H1 (cell line): ENCODE measurements around the gene COX19. TPM values are rescaled to one million over a fixed set of nuclear protein-coding genes. Genes with fewer than 3 reads are reported as not detected.

Experiments
- CTCF ChIA-PET: fragments of 300-600 bp; sonication (Branson Sonifier 250); formaldehyde crosslinking; loops from one replicate; lab custom pipeline; 2021; ENCODE audit not compliant: partially characterized antibody; lab: Charles Lee
- POLR2A ChIA-PET: fragments of 300-600 bp; sonication (Branson Sonifier 250); formaldehyde crosslinking; loops from one replicate; lab custom pipeline; 2021; ENCODE audit warnings: inconsistent platforms; ENCODE audit not compliant: partially characterized antibody; lab: Charles Lee
- DNase-seq, 2 experiments: peaks; one replicate each; pipeline versions ENCODE4 v3.0.0 to v3.0.0-alpha.2; 2010 to 2022; ENCODE audit warnings: low spot score in 2 of 2, low read depth in 1 of 2, mixed read lengths in 1 of 2
- FAIRE-seq: peaks from 2 replicates; lab custom pipeline; 2011; peaks lifted over from hg19 to GRCh38; lab: Jason Lieb, UNC
- H2AFZ ChIP-seq: 2 replicates; pipeline ENCODE4 v1.8.1; 2012; ENCODE audit warnings: low read length, inconsistent platforms
- H2AK5ac ChIP-seq: 2 replicates; pipeline ENCODE4 v1.6.1; 2013; ENCODE audit warnings: low read depth, low read length
- H2BK120ac ChIP-seq: replicated peaks from 2 replicates; pipeline ENCODE3; 2013; ENCODE audit warnings: low read depth, low read length, inconsistent platforms
- H2BK12ac ChIP-seq: 2 replicates; pipeline ENCODE4 v1.6.1; 2013; ENCODE audit warnings: low read depth, low read length
- H2BK15ac ChIP-seq: 2 replicates; pipeline ENCODE4 v1.6.1; 2013; ENCODE audit warnings: low read length
- H2BK20ac ChIP-seq: 2 replicates; pipeline ENCODE4 v1.6.1; 2013; ENCODE audit warnings: low read length
- H2BK5ac ChIP-seq: 2 replicates; pipeline ENCODE4 v1.6.1; 2013; ENCODE audit warnings: low read depth, low read length
- H3K14ac ChIP-seq: 2 replicates; pipeline ENCODE4 v1.6.1; 2013; ENCODE audit warnings: inconsistent platforms; ENCODE audit not compliant: insufficient read length
- H3K18ac ChIP-seq: 2 replicates; pipeline ENCODE4 v1.6.1; 2013; ENCODE audit warnings: low read length; ENCODE audit errors: extremely low read depth
- H3K23ac ChIP-seq: 2 replicates; pipeline ENCODE4 v1.6.1; 2013; ENCODE audit warnings: inconsistent platforms; ENCODE audit not compliant: insufficient read length
- H3K23me2 ChIP-seq: 2 replicates; pipeline ENCODE4 v1.6.1; 2013; ENCODE audit warnings: low read depth, low read length
- H3K27ac ChIP-seq: 2 replicates; pipeline ENCODE4 v1.6.1; 2011; ENCODE audit warnings: low read depth, low read length, inconsistent platforms
- H3K27me3 ChIP-seq, 4 experiments: replicated peaks in 1 of 4; 1 replicate in 1 of 4; 2 replicates in 3 of 4; pipeline versions ENCODE4 v1.6.1 to v1.8.1; 2011 to 2013; ENCODE audit warnings: low read length in 3 of 4, mild to moderate bottlenecking in 3 of 4, inconsistent platforms in 2 of 4, mixed read lengths in 2 of 4, moderate library complexity in 1 of 4; ENCODE audit not compliant: control insufficient read depth in 3 of 4, insufficient read depth in 3 of 4; ENCODE audit errors: extremely low read depth in 1 of 4
- H3K36me3 ChIP-seq, 4 experiments: 2 replicates each; pipeline versions ENCODE4 v1.6.1 to v1.8.1; 2011 to 2013; ENCODE audit warnings: mild to moderate bottlenecking in 4 of 4, low read length in 3 of 4, moderate library complexity in 2 of 4, control low read depth in 1 of 4, inconsistent platforms in 1 of 4; ENCODE audit not compliant: insufficient read depth in 4 of 4, control insufficient read depth in 2 of 4
- H3K4ac ChIP-seq: replicated peaks from 2 replicates; pipeline ENCODE3; 2013; ENCODE audit warnings: low read length, low read depth, mixed read lengths, inconsistent platforms; ENCODE audit not compliant: insufficient read length
- H3K4me1 ChIP-seq, 4 experiments: replicated peaks in 1 of 4; 1 replicate in 1 of 4; 2 replicates in 3 of 4; pipeline versions ENCODE4 v1.6.1 to v1.8.1; 2011 to 2013; ENCODE audit warnings: low read length in 3 of 4, inconsistent platforms in 2 of 4, mixed read lengths in 1 of 4; ENCODE audit not compliant: insufficient read depth in 4 of 4, control insufficient read depth in 3 of 4
- H3K4me2 ChIP-seq, 2 experiments: 2 replicates each; pipeline versions ENCODE4 v1.6.1 to v1.8.1; 2011 to 2013; ENCODE audit warnings: low read depth in 2 of 2, low read length in 2 of 2, control low read depth in 1 of 2, inconsistent platforms in 1 of 2, mild to moderate bottlenecking in 1 of 2; ENCODE audit not compliant: insufficient read depth in 1 of 2
- H3K4me3 ChIP-seq, 4 experiments: fragments of 200-600, 300-600 bp in 1 of 4; sonication (generic), shearing (Covaris generic), sonication (Bioruptor Twin) in 1 of 4; 2 replicates each; pipeline versions ENCODE4 v1.5.1 to v1.8.1; 2011 to 2016; ENCODE audit warnings: low read length in 4 of 4, low read depth in 3 of 4, control low read depth in 2 of 4, inconsistent platforms in 2 of 4, mild to moderate bottlenecking in 2 of 4, mixed read lengths in 1 of 4, moderate library complexity in 1 of 4; ENCODE audit not compliant: insufficient read depth in 2 of 4; ENCODE audit errors: extremely low read depth in 1 of 4
- H3K56ac ChIP-seq: replicated peaks from 2 replicates; pipeline ENCODE3; 2013; ENCODE audit warnings: low read depth, mild to moderate bottlenecking, mixed read lengths, low read length, inconsistent platforms; ENCODE audit not compliant: insufficient read length
- H3K79me1 ChIP-seq: 2 replicates; pipeline ENCODE4 v1.6.1; 2013; ENCODE audit warnings: low read depth, low read length, control low read depth
- H3K79me2 ChIP-seq, 2 experiments: 2 replicates each; pipeline versions ENCODE4 v1.6.1 to v1.8.1; 2012 to 2013; ENCODE audit warnings: low read length in 2 of 2, mild to moderate bottlenecking in 2 of 2, inconsistent platforms in 1 of 2; ENCODE audit not compliant: insufficient read depth in 2 of 2, control insufficient read depth in 1 of 2
- H3K9ac ChIP-seq, 4 experiments: replicated peaks in 1 of 4; 1 replicate in 1 of 4; 2 replicates in 3 of 4; pipeline versions ENCODE4 v1.6.1 to v1.8.1; 2011 to 2013; ENCODE audit warnings: low read depth in 3 of 4, low read length in 3 of 4, control low read depth in 2 of 4, mild to moderate bottlenecking in 2 of 4, moderate library complexity in 2 of 4, inconsistent platforms in 1 of 4; ENCODE audit errors: extremely low read depth in 1 of 4
- H3K9me3 ChIP-seq, 2 experiments: 2 replicates each; pipeline versions ENCODE4 v1.6.1 to v1.8.1; 2012 to 2013; ENCODE audit warnings: mild to moderate bottlenecking in 2 of 2, moderate library complexity in 2 of 2, control low read depth in 1 of 2, inconsistent platforms in 1 of 2, low read depth in 1 of 2, low read length in 1 of 2, mixed read lengths in 1 of 2; ENCODE audit not compliant: insufficient read depth in 2 of 2
- H4K20me1 ChIP-seq, 2 experiments: replicated peaks in 1 of 2; 2 replicates each; pipeline versions ENCODE3 to v1.8.1; 2011 to 2013; ENCODE audit warnings: inconsistent platforms in 2 of 2, low read length in 2 of 2, mild to moderate bottlenecking in 1 of 2; ENCODE audit not compliant: insufficient read depth in 2 of 2, control insufficient read depth in 1 of 2
- H4K5ac ChIP-seq: 2 replicates; pipeline ENCODE4 v1.6.1; 2013; ENCODE audit warnings: low read length, low read depth, mixed read lengths, inconsistent platforms; ENCODE audit not compliant: insufficient read length
- H4K8ac ChIP-seq: 2 replicates; pipeline ENCODE4 v1.8.0; 2013; ENCODE audit warnings: mild to moderate bottlenecking, moderate library complexity, low read length, inconsistent platforms; ENCODE audit not compliant: insufficient read depth; ENCODE audit errors: extremely low read depth
- H4K91ac ChIP-seq: replicated peaks from 2 replicates; pipeline ENCODE3; 2013; ENCODE audit warnings: low read length, mixed read lengths, inconsistent platforms; ENCODE audit not compliant: insufficient read length
- NANOG ChIP-seq: IDR thresholded peaks from 2 replicates; pipeline ENCODE4 v1.6.1; 2011; ENCODE audit warnings: low read length, low read depth, mild to moderate bottlenecking, inconsistent platforms; ENCODE audit not compliant: insufficient read depth, poor library complexity, severe bottlenecking
- WGBS, 2 experiments: shearing (Covaris generic) in 1 of 2; methylation state at CpG; one replicate each; pipeline versions ENCODE4 v1.1.6 to v1.1.7; 2013 to 2015; ENCODE audit warnings: low lambda C conversion rate in 2 of 2, mixed read lengths in 2 of 2, inconsistent platforms in 1 of 2, low coverage in 1 of 2, missing lambda C conversion rate in 1 of 2; ENCODE audit not compliant: insufficient replicate concordance in 2 of 2, insufficient coverage in 1 of 2, insufficient read length in 1 of 2; ENCODE audit errors: extremely low coverage in 1 of 2, missing lambda C conversion rate in 1 of 2; 5-methylcytosine and 5-hydroxymethylcytosine counted together
- polyA plus RNA-seq, 7 experiments: library from polyadenylated mRNA; depleted of rRNA in 3 of 7; stranded (reverse) in 5 of 7; unstranded in 2 of 7; fragments of >200 nt in 5 of 7; fragments of 200-250 nt in 2 of 7; gene quantifications; 1 replicate in 5 of 7; 2 replicates in 1 of 7; 4 replicates in 1 of 7; pipeline versions ENCODE4 v1.2.1 to v1.2.3, GENCODE V29; 2011 to 2013; ENCODE audit warnings: missing spikeins in 2 of 7, mixed read lengths in 2 of 7
- total RNA-seq: library from RNA; stranded (reverse); fragmentation: NEBNext Ultra II Directional; extraction: Animal tissue kit (Norgen Biotek cat#: 25700); gene quantifications from 2 replicates; pipeline ENCODE4 v1.2.1, GENCODE V29; 2021
- TF ChIP-seq, protein P1 (sequence below), 3 experiments: IDR thresholded peaks; 1 replicate in 2 of 3; 2 replicates in 1 of 3; pipeline versions ENCODE4 v1.5.1 to v1.6.1; 2011; ENCODE audit warnings: low read length in 3 of 3, mild to moderate bottlenecking in 3 of 3, inconsistent platforms in 2 of 3, low read depth in 1 of 3, moderate library complexity in 1 of 3; ENCODE audit not compliant: insufficient read depth in 1 of 3; ENCODE audit errors: control extremely low read depth in 1 of 3

COX19 gene
- total and polyA plus RNA-seq, 2 of the 8 experiments (the other 6 are each of a cell fraction or from before 2014, with no cell fraction given) = 3.9 to 7.9 TPM

DNA sequence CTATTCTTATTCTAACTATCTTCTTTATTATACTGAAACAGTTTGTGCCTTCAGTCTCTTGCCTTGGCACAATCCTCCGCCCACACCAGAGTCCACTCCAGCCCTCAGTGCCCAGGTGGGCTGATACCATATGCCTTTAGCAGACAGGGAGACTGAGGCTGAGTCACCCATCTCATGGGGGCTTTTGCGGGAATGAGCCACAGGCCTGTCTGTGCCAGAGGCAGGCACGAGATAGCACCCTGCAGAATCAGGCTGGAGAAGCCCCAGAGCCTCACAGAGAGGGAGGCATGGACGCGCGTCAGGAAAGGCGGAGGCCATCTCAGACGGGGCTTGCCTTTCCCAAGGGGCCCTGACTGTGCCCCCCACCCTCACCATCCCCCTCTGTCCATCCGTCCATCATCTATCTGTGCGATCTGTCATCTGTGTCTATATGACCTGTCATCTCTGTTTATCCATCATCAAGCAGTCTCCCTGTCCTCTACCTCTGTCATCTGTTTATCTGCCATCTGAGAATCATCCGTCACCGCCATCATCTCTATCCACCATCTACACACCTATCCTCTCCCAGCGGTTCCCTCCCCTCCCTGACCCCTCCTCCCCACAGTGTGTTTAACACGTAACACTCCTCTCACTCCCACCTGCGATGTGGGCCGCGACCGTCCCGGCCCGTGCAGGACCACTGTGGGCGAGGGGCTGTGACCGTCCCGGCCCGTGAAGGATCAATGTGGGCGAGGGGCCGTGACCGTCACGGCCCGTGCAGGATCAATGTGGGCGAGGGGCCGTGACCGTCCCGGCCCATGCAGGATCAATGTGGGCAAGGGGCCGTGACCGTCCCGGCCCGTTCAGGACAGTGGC is 13.6 kb downstream of the COX19 start:
- H3K14ac ChIP-seq = no peak overlapping the region
- ChIA-PET POLR2A (interaction anchor here (0.8 to 1.5 kb wide), 3 partner anchors 9 to 13 kb away, joined by 3 to 6 read pairs (median 6); partner anchors contain the start of gene COX19), CTCF (interaction anchor here (1.0 to 1.2 kb wide), 2 partner anchors 31 to 53 kb away, joined by 5 to 6 read pairs; no protein-coding TSS in a partner anchor)
- H2BK120ac ChIP-seq = no peak overlapping the region
- no peak overlapping the region for H3K18ac ChIP-seq
- H2AK5ac ChIP-seq = no peak overlapping the region
- no peak overlapping the region for H4K8ac ChIP-seq
- H3K23me2 ChIP-seq = no peaks in the 10 kb centered on the region
- DNase-seq = no peak
- WGBS, 2 experiments = 88% methylated on average over 28 of the region's 37 CpGs; no CpG with 5 or more reads in 1 of the 2 experiments
- H2BK20ac ChIP-seq = no peak overlapping the region
- peaks cover 0 to 16% (median 3%) of the 10 kb centered on the region in 4 experiments; a peak in 5 of 7 replicates for H3K4me1 ChIP-seq
- no peak overlapping the region for H3K9ac ChIP-seq
- H3K4me3 ChIP-seq = no peak overlapping the region
- no peak overlapping the region for H4K91ac ChIP-seq
- peaks cover 3 to 6% of the 10 kb centered on the region in 2 experiments for H4K20me1 ChIP-seq
- H3K23ac ChIP-seq = no peak overlapping the region
- H3K27ac ChIP-seq = no peak overlapping the region
- no peak overlapping the region for H2BK12ac ChIP-seq
- no peak overlapping the region for H3K4me2 ChIP-seq
- no peak overlapping the region for H3K56ac ChIP-seq
- no peak for FAIRE-seq
- H3K79me2 ChIP-seq = no peaks in the 10 kb centered on the region
- H3K9me3 ChIP-seq = no peaks in the 10 kb centered on the region; a peak in 1 of 4 replicates
- H2AFZ ChIP-seq = no peak overlapping the region
- H3K27me3 ChIP-seq = no peaks in the 10 kb centered on the region
- peaks cover 0 to 2% (median 0%) of the 10 kb centered on the region in 4 experiments; a peak in 1 of 8 replicates for H3K36me3 ChIP-seq
- no peaks in the 10 kb centered on the region for H3K79me1 ChIP-seq
- no peak overlapping the region for H4K5ac ChIP-seq
- no peak overlapping the region for H2BK15ac ChIP-seq
- no peak overlapping the region for H3K4ac ChIP-seq
- 0 out of 2 replicates have a peak overlapping the region, but pooled peaks have one; percentile 21 for H2BK5ac ChIP-seq
- no peak for TF ChIP-seq NANOG
- TF ChIP-seq, protein P1, sequence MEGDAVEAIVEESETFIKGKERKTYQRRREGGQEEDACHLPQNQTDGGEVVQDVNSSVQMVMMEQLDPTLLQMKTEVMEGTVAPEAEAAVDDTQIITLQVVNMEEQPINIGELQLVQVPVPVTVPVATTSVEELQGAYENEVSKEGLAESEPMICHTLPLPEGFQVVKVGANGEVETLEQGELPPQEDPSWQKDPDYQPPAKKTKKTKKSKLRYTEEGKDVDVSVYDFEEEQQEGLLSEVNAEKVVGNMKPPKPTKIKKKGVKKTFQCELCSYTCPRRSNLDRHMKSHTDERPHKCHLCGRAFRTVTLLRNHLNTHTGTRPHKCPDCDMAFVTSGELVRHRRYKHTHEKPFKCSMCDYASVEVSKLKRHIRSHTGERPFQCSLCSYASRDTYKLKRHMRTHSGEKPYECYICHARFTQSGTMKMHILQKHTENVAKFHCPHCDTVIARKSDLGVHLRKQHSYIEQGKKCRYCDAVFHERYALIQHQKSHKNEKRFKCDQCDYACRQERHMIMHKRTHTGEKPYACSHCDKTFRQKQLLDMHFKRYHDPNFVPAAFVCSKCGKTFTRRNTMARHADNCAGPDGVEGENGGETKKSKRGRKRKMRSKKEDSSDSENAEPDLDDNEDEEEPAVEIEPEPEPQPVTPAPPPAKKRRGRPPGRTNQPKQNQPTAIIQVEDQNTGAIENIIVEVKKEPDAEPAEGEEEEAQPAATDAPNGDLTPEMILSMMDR (IDR thresholded peaks at IDR 0.05; ENCODE audit: control extremely low read depth in 1 of 3, insufficient read depth in 1 of 3, low read depth in 1 of 3, low read length in 3 of 3) = no peak
